ENCODE results near the gene SCGB3A2. TPM values are rescaled to one million over a fixed set of nuclear protein-coding genes. Genes with fewer than 3 reads are reported as not detected.
A peak's percentile ranks its signal among the peaks of the same experiment; 100 is the strongest.

The SCGB3A2 gene
- total and polyA plus RNA-seq, 4 experiments from 2014 or later, result not detected

GRCh38 chr5:147887930-147888329 lies 9.4 kb downstream of the SCGB3A2 start:
- Histone ChIP-seq H3K4me3 (ENCODE audit: low read length in 2 of 2) (no peak overlapping the region), H3K4me1 (ENCODE audit: insufficient read depth, low read length) (no peaks in the 10 kb centered on the region), H3K9me3 (ENCODE audit: control insufficient read depth in 1 of 2, low read length in 2 of 2) (no peaks in the 10 kb centered on the region), H3K36me3 (ENCODE audit: insufficient read depth, low read length) (no peaks in the 10 kb centered on the region), H3K27me3 (ENCODE audit: insufficient read depth, low read length) (no peaks in the 10 kb centered on the region), H3K27ac (ENCODE audit: low read depth, low read length) (no peak overlapping the region)
- Mint-ChIP-seq H3K4me3 (no peak overlapping the region), H3K9me3 (peaks cover 0 to 2% (median 0%) of the 10 kb centered on the region in 8 donors), H3K27ac (no peak overlapping the region), H3K27me3 (peaks cover 0 to 8% of the 10 kb centered on the region in 2 donors), H3K4me1 (no peaks in the 10 kb centered on the region), H3K36me3 (no peaks in the 10 kb centered on the region)
- intact Hi-C loops (cut with micrococcal nuclease), result no loop called here
- DNase-seq, result no peak
- POLR2A ChIA-PET (ENCODE audit: partially characterized antibody), result no interaction called here
- CTCF ChIA-PET (ENCODE audit: partially characterized antibody), result no interaction called here

- Mint-ChIP-seq H3K9me3 (peaks cover 0 to 2% (median 0%) of the 10 kb centered on the region in 8 donors), H3K36me3 (no peaks in the 10 kb centered on the region), H3K27ac (no peak overlapping the region), H3K27me3 (peaks cover 0 to 4% of the 10 kb centered on the region in 2 donors), H3K4me3 (no peak overlapping the region), H3K4me1 (no peaks in the 10 kb centered on the region)
- Histone ChIP-seq H3K9me3 (ENCODE audit: control insufficient read depth in 1 of 2, low read length in 2 of 2) (no peaks in the 10 kb centered on the region), H3K27ac (ENCODE audit: low read depth, low read length) (no peak overlapping the region), H3K4me3 (ENCODE audit: low read length in 2 of 2) (no peak overlapping the region), H3K36me3 (ENCODE audit: insufficient read depth, low read length) (no peaks in the 10 kb centered on the region), H3K27me3 (ENCODE audit: insufficient read depth, low read length) (no peaks in the 10 kb centered on the region), H3K4me1 (ENCODE audit: insufficient read depth, low read length) (no peaks in the 10 kb centered on the region)
- POLR2A ChIA-PET (ENCODE audit: partially characterized antibody), result no interaction called here
- CTCF ChIA-PET (ENCODE audit: partially characterized antibody), result no interaction called here
- DNase-seq, result no peak
- intact Hi-C loops (cut with micrococcal nuclease), result no loop called here
Observed at GRCh38 chr5:147892696-147893296, 14.3 kb downstream of the SCGB3A2 start.

GRCh38 chr5:147893820-147894219 lies 15.3 kb downstream of the SCGB3A2 start:
- DNase-seq, result no peak
- no peak overlapping the region for H3K4me3 Mint-ChIP-seq
- Histone ChIP-seq H3K4me3 (ENCODE audit: low read length in 2 of 2) (no peak overlapping the region), H3K27me3 (ENCODE audit: insufficient read depth, low read length) (no peaks in the 10 kb centered on the region), H3K27ac (ENCODE audit: low read depth, low read length) (no peak overlapping the region), H3K4me1 (ENCODE audit: insufficient read depth, low read length) (no peaks in the 10 kb centered on the region), H3K9me3 (ENCODE audit: control insufficient read depth in 1 of 2, low read length in 2 of 2) (no peaks in the 10 kb centered on the region), H3K36me3 (ENCODE audit: insufficient read depth, low read length) (no peaks in the 10 kb centered on the region)
- POLR2A ChIA-PET (ENCODE audit: partially characterized antibody), result no interaction called here
- CTCF ChIA-PET (ENCODE audit: partially characterized antibody), result no interaction called here
- H3K4me1 Mint-ChIP-seq, result no peaks in the 10 kb centered on the region
- H3K27ac Mint-ChIP-seq, result no peak overlapping the region
- H3K36me3 Mint-ChIP-seq, result no peaks in the 10 kb centered on the region
- peaks cover 0 to 4% of the 10 kb centered on the region in 2 donors for H3K27me3 Mint-ChIP-seq
- peaks cover 0 to 2% (median 0%) of the 10 kb centered on the region in 8 donors for H3K9me3 Mint-ChIP-seq
- intact Hi-C loops (cut with micrococcal nuclease), result no loop called here

- H3K4me1 Mint-ChIP-seq, result no peaks in the 10 kb centered on the region
Observed at GRCh38 chr5:147895864-147896263, 17.4 kb downstream of the SCGB3A2 start.

GRCh38 chr5:147898875-147899401 lies 20.4 kb downstream of the SCGB3A2 start:
- Histone ChIP-seq H3K27me3 (ENCODE audit: insufficient read depth, low read length) (no peaks in the 10 kb centered on the region), H3K9me3 (ENCODE audit: control insufficient read depth in 1 of 2, low read length in 2 of 2) (no peaks in the 10 kb centered on the region), H3K36me3 (ENCODE audit: insufficient read depth, low read length) (no peaks in the 10 kb centered on the region), H3K4me3 (ENCODE audit: low read length in 2 of 2) (no peak overlapping the region), H3K4me1 (ENCODE audit: insufficient read depth, low read length) (no peaks in the 10 kb centered on the region), H3K27ac (ENCODE audit: low read depth, low read length) (no peak overlapping the region)
- ChIA-PET POLR2A (ENCODE audit: partially characterized antibody) (no interaction called here), CTCF (ENCODE audit: partially characterized antibody) (no interaction called here)
- no peaks in the 10 kb centered on the region for H3K36me3 Mint-ChIP-seq
- intact Hi-C loops (cut with micrococcal nuclease), result no loop called here
- H3K27me3 Mint-ChIP-seq, result peaks cover 0 to 2% of the 10 kb centered on the region in 2 donors
- DNase-seq, result no peak
- no peak overlapping the region for H3K4me3 Mint-ChIP-seq
- H3K4me1 Mint-ChIP-seq, result no peaks in the 10 kb centered on the region
- H3K9me3 Mint-ChIP-seq, result no peaks in the 10 kb centered on the region
- H3K27ac Mint-ChIP-seq, result peak overlapping the region in 1 of 7 donors; percentile 1

More at GRCh38 chr5:147895864-147896263, 17.4 kb downstream of the SCGB3A2 start:
- peaks cover 0 to 4% of the 10 kb centered on the region in 2 donors for H3K27me3 Mint-ChIP-seq
- no peak overlapping the region for H3K4me3 Mint-ChIP-seq
- Histone ChIP-seq H3K4me1 (ENCODE audit: insufficient read depth, low read length) (no peaks in the 10 kb centered on the region), H3K36me3 (ENCODE audit: insufficient read depth, low read length) (no peaks in the 10 kb centered on the region), H3K4me3 (ENCODE audit: low read length in 2 of 2) (no peak overlapping the region), H3K9me3 (ENCODE audit: control insufficient read depth in 1 of 2, low read length in 2 of 2) (no peaks in the 10 kb centered on the region), H3K27me3 (ENCODE audit: insufficient read depth, low read length) (no peaks in the 10 kb centered on the region), H3K27ac (ENCODE audit: low read depth, low read length) (no peak overlapping the region)
- intact Hi-C loops (cut with micrococcal nuclease), result no loop called here
- no peaks in the 10 kb centered on the region for H3K36me3 Mint-ChIP-seq
- no peak overlapping the region for H3K27ac Mint-ChIP-seq
- CTCF ChIA-PET (ENCODE audit: partially characterized antibody), result no interaction called here
- H3K9me3 Mint-ChIP-seq, result peaks cover 0 to 2% (median 0%) of the 10 kb centered on the region in 8 donors
- POLR2A ChIA-PET (ENCODE audit: partially characterized antibody), result no interaction called here
- no peak for DNase-seq

GRCh38 chr5:147901599-147902039 lies 23.1 kb downstream of the SCGB3A2 start:
- H3K27ac Mint-ChIP-seq, result no peak overlapping the region
- no peak for DNase-seq
- H3K4me1 Mint-ChIP-seq, result no peaks in the 10 kb centered on the region
- no peaks in the 10 kb centered on the region for H3K9me3 Mint-ChIP-seq
- H3K4me3 Mint-ChIP-seq, result no peak overlapping the region
- no peaks in the 10 kb centered on the region for H3K27me3 ChIP-seq (ENCODE audit: insufficient read depth, low read length)
- ChIA-PET POLR2A (ENCODE audit: partially characterized antibody) (no interaction called here), CTCF (ENCODE audit: partially characterized antibody) (no interaction called here)
- no peak overlapping the region for H3K4me3 ChIP-seq (ENCODE audit: low read length in 2 of 2)
- no peaks in the 10 kb centered on the region for H3K36me3 Mint-ChIP-seq
- no peak overlapping the region for H3K27ac ChIP-seq (ENCODE audit: low read depth, low read length)
- H3K36me3 ChIP-seq (ENCODE audit: insufficient read depth, low read length), result no peaks in the 10 kb centered on the region
- H3K4me1 ChIP-seq (ENCODE audit: insufficient read depth, low read length), result no peaks in the 10 kb centered on the region
- no peaks in the 10 kb centered on the region for H3K27me3 Mint-ChIP-seq
- H3K9me3 ChIP-seq (ENCODE audit: control insufficient read depth in 1 of 2, low read length in 2 of 2), result no peaks in the 10 kb centered on the region
- intact Hi-C loops (cut with micrococcal nuclease), result no loop called here

GRCh38 chr5:147902609-147903115 lies 24.2 kb downstream of the SCGB3A2 start:
- Mint-ChIP-seq H3K9me3 (peaks cover 0 to 2% (median 0%) of the 10 kb centered on the region in 8 donors), H3K4me3 (no peak overlapping the region), H3K4me1 (no peaks in the 10 kb centered on the region), H3K36me3 (no peaks in the 10 kb centered on the region), H3K27ac (no peak overlapping the region), H3K27me3 (peaks cover 0 to 2% of the 10 kb centered on the region in 2 donors)
- Histone ChIP-seq H3K27ac (ENCODE audit: low read depth, low read length) (no peak overlapping the region), H3K4me3 (ENCODE audit: low read length in 2 of 2) (no peak overlapping the region), H3K27me3 (ENCODE audit: insufficient read depth, low read length) (no peaks in the 10 kb centered on the region), H3K36me3 (ENCODE audit: insufficient read depth, low read length) (no peaks in the 10 kb centered on the region), H3K4me1 (ENCODE audit: insufficient read depth, low read length) (no peaks in the 10 kb centered on the region), H3K9me3 (ENCODE audit: control insufficient read depth in 1 of 2, low read length in 2 of 2) (no peaks in the 10 kb centered on the region)
- ChIA-PET CTCF (ENCODE audit: partially characterized antibody) (no interaction called here), POLR2A (ENCODE audit: partially characterized antibody) (no interaction called here)
- no peak for DNase-seq
- intact Hi-C loops (cut with micrococcal nuclease), result no loop called here

Data from CD4-positive, alpha-beta memory T cell (primary cell).